ENCODE results near the gene R3HDM2. TPM values are rescaled to one million over a fixed set of nuclear protein-coding genes. Genes with fewer than 3 reads are reported as not detected.
A peak's percentile ranks its signal among the peaks of the same experiment; 100 is the strongest.

R3HDM2 gene
- total RNA-seq, 1 donor from 2014 or later = 19.2 TPM

GRCh38 chr12:57438400-57438799 lies 7.6 kb upstream of the R3HDM2 start:
- Histone ChIP-seq H3K9ac (ENCODE audit: low read length) (no peak overlapping the region), H3K27me3 (ENCODE audit: insufficient read depth, low read length) (no peaks in the 10 kb centered on the region), H3K9me3 (ENCODE audit: insufficient read depth, low read depth, low read length) (no peaks in the 10 kb centered on the region), H3K27ac (ENCODE audit: low read depth, low read length) (no peak overlapping the region), H4K20me1 (ENCODE audit: insufficient read depth, low read length) (no peaks in the 10 kb centered on the region), H3K4me2 (ENCODE audit: low read length) (no peak overlapping the region), H3K4me1 (ENCODE audit: insufficient read depth, low read length) (no peaks in the 10 kb centered on the region), H3K79me2 (ENCODE audit: insufficient read depth, low read length) (no peaks in the 10 kb centered on the region), H3K36me3 (ENCODE audit: insufficient read depth, low read length) (no peaks in the 10 kb centered on the region), H2AFZ (ENCODE audit: low read depth, low read length) (no peak overlapping the region), H3K4me3 (ENCODE audit: insufficient read depth, low read depth, low read length) (no peak overlapping the region)
- Mint-ChIP-seq H3K27ac (ENCODE audit: unreplicated experiment) (no peak overlapping the region), H3K4me1 (ENCODE audit: low read depth, unreplicated experiment) (peaks cover 2% of the 10 kb centered on the region), H3K4me3 (ENCODE audit: unreplicated experiment) (no peak overlapping the region), H3K27me3 (ENCODE audit: low read depth, unreplicated experiment) (peaks cover 6% of the 10 kb centered on the region), H3K9me3 (ENCODE audit: unreplicated experiment) (no peaks in the 10 kb centered on the region), H3K36me3 (ENCODE audit: low read depth, unreplicated experiment) (no peaks in the 10 kb centered on the region)
- no peak for DNase-seq (ENCODE audit: low read depth)
- TF ChIP-seq EZH2 (IDR thresholded peaks at IDR 0.05; ENCODE audit: insufficient read depth, low read length) = no peak
- no peak for TF ChIP-seq CTCF (IDR thresholded peaks at IDR 0.05; ENCODE audit: insufficient read depth, low read depth, low read length)
- FAIRE-seq = no peak

DNA sequence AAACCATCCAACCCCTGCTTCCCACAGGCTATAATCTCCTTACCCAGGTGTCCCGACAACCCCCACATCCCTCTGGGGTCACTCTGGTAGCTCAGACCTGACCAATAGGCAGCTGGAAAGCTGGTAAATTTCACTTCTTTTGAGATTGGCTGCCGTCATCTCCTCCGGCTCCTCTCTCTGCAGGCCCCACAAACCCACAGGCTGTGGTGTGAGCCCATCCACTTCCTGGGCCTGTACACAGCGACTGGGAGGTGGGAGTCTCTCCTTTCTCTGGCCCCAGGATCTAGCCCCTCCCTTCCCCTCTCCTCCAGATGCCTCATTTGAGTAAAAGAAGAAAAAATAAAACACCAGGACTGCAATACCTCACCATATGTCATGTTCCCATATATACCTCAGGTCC lies 4.5 kb upstream of the R3HDM2 start:
- no peak for TF ChIP-seq CTCF (IDR thresholded peaks at IDR 0.05; ENCODE audit: insufficient read depth, low read depth, low read length)
- Histone ChIP-seq H3K79me2 (ENCODE audit: insufficient read depth, low read length) (peaks cover 2% of the 10 kb centered on the region), H4K20me1 (ENCODE audit: insufficient read depth, low read length) (no peaks in the 10 kb centered on the region), H3K4me1 (ENCODE audit: insufficient read depth, low read length) (no peaks in the 10 kb centered on the region), H3K4me2 (ENCODE audit: low read length) (no peak overlapping the region), H3K27me3 (ENCODE audit: insufficient read depth, low read length) (no peaks in the 10 kb centered on the region), H3K9me3 (ENCODE audit: insufficient read depth, low read depth, low read length) (no peaks in the 10 kb centered on the region), H3K27ac (ENCODE audit: low read depth, low read length) (no peak overlapping the region), H2AFZ (ENCODE audit: low read depth, low read length) (no peak overlapping the region), H3K36me3 (ENCODE audit: insufficient read depth, low read length) (no peaks in the 10 kb centered on the region), H3K9ac (ENCODE audit: low read length) (no peak overlapping the region), H3K4me3 (ENCODE audit: insufficient read depth, low read depth, low read length) (no peak overlapping the region)
- no peak for DNase-seq (ENCODE audit: low read depth)
- Mint-ChIP-seq H3K36me3 (ENCODE audit: low read depth, unreplicated experiment) (no peaks in the 10 kb centered on the region), H3K9me3 (ENCODE audit: unreplicated experiment) (no peaks in the 10 kb centered on the region), H3K27ac (ENCODE audit: unreplicated experiment) (no peak overlapping the region), H3K4me1 (ENCODE audit: low read depth, unreplicated experiment) (peaks cover 3% of the 10 kb centered on the region), H3K4me3 (ENCODE audit: unreplicated experiment) (no peak overlapping the region), H3K27me3 (ENCODE audit: low read depth, unreplicated experiment) (peaks cover 6% of the 10 kb centered on the region)
- no peak for FAIRE-seq

- DNase-seq (ENCODE audit: low read depth) = no peak
- Histone ChIP-seq H3K79me2 (ENCODE audit: insufficient read depth, low read length) (peaks cover 8% of the 10 kb centered on the region), H3K27ac (ENCODE audit: low read depth, low read length) (no peak within 1 kb of the TSS), H3K27me3 (ENCODE audit: insufficient read depth, low read length) (no peaks in the 10 kb centered on the region), H3K9ac (ENCODE audit: low read length) (no peak within 1 kb of the TSS), H3K4me1 (ENCODE audit: insufficient read depth, low read length) (no peaks in the 10 kb centered on the region), H3K4me3 (ENCODE audit: insufficient read depth, low read depth, low read length) (no peak within 1 kb of the TSS), H3K4me2 (ENCODE audit: low read length) (no peak within 1 kb of the TSS), H3K36me3 (ENCODE audit: insufficient read depth, low read length) (no peaks in the 10 kb centered on the region), H2AFZ (ENCODE audit: low read depth, low read length) (no peak within 1 kb of the TSS), H4K20me1 (ENCODE audit: insufficient read depth, low read length) (no peaks in the 10 kb centered on the region), H3K9me3 (ENCODE audit: insufficient read depth, low read depth, low read length) (no peaks in the 10 kb centered on the region)
- H3K4me3 Mint-ChIP-seq (ENCODE audit: unreplicated experiment) = peak within 1 kb of the TSS; percentile 41
- H3K27ac Mint-ChIP-seq (ENCODE audit: unreplicated experiment) = peak within 1 kb of the TSS; percentile 10
- peaks cover 6% of the 10 kb centered on the region for H3K4me1 Mint-ChIP-seq (ENCODE audit: low read depth, unreplicated experiment)
- TF ChIP-seq EZH2 (IDR thresholded peaks at IDR 0.05; ENCODE audit: insufficient read depth, low read length) = no peak
- TF ChIP-seq CTCF (IDR thresholded peaks at IDR 0.05; ENCODE audit: insufficient read depth, low read depth, low read length) = no peak
- no peaks in the 10 kb centered on the region for H3K36me3 Mint-ChIP-seq (ENCODE audit: low read depth, unreplicated experiment)
- no peak for FAIRE-seq
- H3K9me3 Mint-ChIP-seq (ENCODE audit: unreplicated experiment) = no peaks in the 10 kb centered on the region
- H3K27me3 Mint-ChIP-seq (ENCODE audit: low read depth, unreplicated experiment) = peaks cover 4% of the 10 kb centered on the region
Observed at GRCh38 chr12:57434517-57435223, 3.8 kb upstream of the R3HDM2 start, which contains the start of gene INHBC. Gene INHBC (plus strand): TSS chr12:57434784. CDS start chr12:57434887, 103 bp downstream.

Measured in astrocyte (in vitro differentiated cells and primary cell).